Measurements from ENCODE around the gene ADAM17. TPM values are rescaled to one million over a fixed set of nuclear protein-coding genes. Genes with fewer than 3 reads are reported as not detected.
"Not testable (repeated sequence)": the region's sequence is repeated elsewhere in the genome, so short reads cannot be mapped to it uniquely, and the experiment has no call there.

The ADAM17 gene
- total RNA-seq, 2 experiments from 2014 or later: 20.2 to 23.1 TPM

GRCh38 chr2:9524291-9524690 is 31.3 kb downstream of the ADAM17 start:
- DNase-seq (no peak), ATAC-seq (no peak)
- Mint-ChIP-seq H3K27ac (no peak overlapping the region), H3K4me3 (no peak overlapping the region), H3K27me3 (no peaks in the 10 kb centered on the region), H3K9me3 (ENCODE audit: low read depth) (no peaks in the 10 kb centered on the region), H3K36me3 (ENCODE audit: low read depth) (peaks cover 39% of the 10 kb centered on the region), H3K4me1 (peaks cover 5% of the 10 kb centered on the region)
- ChIA-PET POLR2A (no interaction called here), CTCF (no interaction called here)
- intact Hi-C loops (cut with DNase I, micrococcal nuclease): no loop called here

- peaks cover 2% of the 10 kb centered on the region for H3K4me1 Mint-ChIP-seq
- peak; percentile 49 for ATAC-seq
- intact Hi-C loops (cut with DNase I, micrococcal nuclease): no loop called here
- CTCF ChIA-PET: interaction anchor here (0.7 to 1.4 kb wide), 3 partner anchors 86 to 1086 kb away, joined by 3 read pairs; no protein-coding TSS in a partner anchor
- DNase-seq: peak; percentile 12
- POLR2A ChIA-PET: no interaction called here
- H3K9me3 Mint-ChIP-seq (ENCODE audit: low read depth): no peaks in the 10 kb centered on the region
- H3K36me3 Mint-ChIP-seq (ENCODE audit: low read depth): peaks cover 48% of the 10 kb centered on the region
- no peak overlapping the region for H3K4me3 Mint-ChIP-seq
- peak overlapping the region; percentile 70 for H3K27ac Mint-ChIP-seq
- H3K27me3 Mint-ChIP-seq: no peaks in the 10 kb centered on the region
Measured at GRCh38 chr2:9519250-9519649, 36.4 kb downstream of the ADAM17 start.

- H3K4me1 Mint-ChIP-seq: peaks cover 2% of the 10 kb centered on the region
- DNase-seq (no peak), ATAC-seq (no peak)
- intact Hi-C loops (cut with DNase I, micrococcal nuclease): no loop called here
- H3K9me3 Mint-ChIP-seq (ENCODE audit: low read depth): no peaks in the 10 kb centered on the region
- no peak overlapping the region for H3K27ac Mint-ChIP-seq
- no peaks in the 10 kb centered on the region for H3K27me3 Mint-ChIP-seq
- ChIA-PET POLR2A (interaction anchor here (0.7 kb wide), 1 partner anchor 10 kb away, joined by 4 read pairs; no protein-coding TSS in a partner anchor), CTCF (interaction anchor here (0.9 to 1.6 kb wide), 2 partner anchors 24 to 86 kb away, joined by 3 read pairs; no protein-coding TSS in a partner anchor)
- peaks cover 51% of the 10 kb centered on the region for H3K36me3 Mint-ChIP-seq (ENCODE audit: low read depth)
- no peak overlapping the region for H3K4me3 Mint-ChIP-seq
Measured at GRCh38 chr2:9518780-9519179, 36.9 kb downstream of the ADAM17 start.

- ATAC-seq (no peak), DNase-seq (no peak)
- Mint-ChIP-seq H3K9me3 (ENCODE audit: low read depth) (no peaks in the 10 kb centered on the region), H3K4me1 (peaks cover 2% of the 10 kb centered on the region), H3K4me3 (no peak overlapping the region), H3K27me3 (no peaks in the 10 kb centered on the region), H3K27ac (no peak overlapping the region), H3K36me3 (ENCODE audit: low read depth) (peaks cover 51% of the 10 kb centered on the region)
- CTCF ChIA-PET: interaction anchor here (0.6 to 1.6 kb wide), 3 partner anchors 14 to 26 kb away, joined by 3 read pairs; no protein-coding TSS in a partner anchor
- intact Hi-C loops (cut with DNase I, micrococcal nuclease): no loop called here
- POLR2A ChIA-PET: interaction anchor here (0.7 kb wide), 1 partner anchor 11 kb away, joined by 4 read pairs; no protein-coding TSS in a partner anchor
Measured at GRCh38 chr2:9518163-9518562, 37.5 kb downstream of the ADAM17 start.

GRCh38 chr2:9517118-9517782 is 38.4 kb downstream of the ADAM17 start:
- no peak overlapping the region for H3K4me3 Mint-ChIP-seq
- no peaks in the 10 kb centered on the region for H3K9me3 Mint-ChIP-seq (ENCODE audit: low read depth)
- peaks cover 53% of the 10 kb centered on the region for H3K36me3 Mint-ChIP-seq (ENCODE audit: low read depth)
- CTCF ChIA-PET: interaction anchor here (0.6 to 1.6 kb wide), 2 partner anchors 15 to 25 kb away, joined by 3 read pairs; no protein-coding TSS in a partner anchor
- no peaks in the 10 kb centered on the region for H3K27me3 Mint-ChIP-seq
- POLR2A ChIA-PET: no interaction called here
- peaks cover 2% of the 10 kb centered on the region for H3K4me1 Mint-ChIP-seq
- ATAC-seq (no peak), DNase-seq (no peak)
- no peak overlapping the region for H3K27ac Mint-ChIP-seq
- intact Hi-C loops (cut with DNase I, micrococcal nuclease): no loop called here

GRCh38 chr2:9513946-9514345 is 41.7 kb downstream of the ADAM17 start:
- H3K4me1 Mint-ChIP-seq; H3K27me3 Mint-ChIP-seq; ATAC-seq; CTCF ChIA-PET; H3K4me3 Mint-ChIP-seq; intact Hi-C loops (cut with DNase I, micrococcal nuclease); POLR2A ChIA-PET; H3K27ac Mint-ChIP-seq; DNase-seq; H3K9me3 Mint-ChIP-seq (ENCODE audit: low read depth): not testable (repeated sequence)
- peaks cover 41% of the 10 kb centered on the region for H3K36me3 Mint-ChIP-seq (ENCODE audit: low read depth)

GRCh38 chr2:9508931-9509330 is 46.7 kb downstream of the ADAM17 start:
- Mint-ChIP-seq H3K4me1 (no peaks in the 10 kb centered on the region), H3K9me3 (ENCODE audit: low read depth) (no peaks in the 10 kb centered on the region), H3K27ac (no peak overlapping the region), H3K27me3 (no peaks in the 10 kb centered on the region), H3K36me3 (ENCODE audit: low read depth) (peaks cover 33% of the 10 kb centered on the region), H3K4me3 (no peak overlapping the region)
- DNase-seq (no peak), ATAC-seq (no peak)
- POLR2A ChIA-PET: no interaction called here
- CTCF ChIA-PET: interaction anchor here (0.5 kb wide), 1 partner anchor 117 kb away, joined by 3 read pairs; no protein-coding TSS in a partner anchor
- intact Hi-C loops (cut with DNase I, micrococcal nuclease): no loop called here

GRCh38 chr2:9498210-9498609 is 57.4 kb downstream of the ADAM17 start:
- ATAC-seq (no peak), DNase-seq (no peak)
- Mint-ChIP-seq H3K4me1 (peaks cover 32% of the 10 kb centered on the region), H3K27ac (peak overlapping the region; percentile 43), H3K9me3 (ENCODE audit: low read depth) (no peaks in the 10 kb centered on the region), H3K27me3 (no peaks in the 10 kb centered on the region), H3K4me3 (no peak overlapping the region), H3K36me3 (ENCODE audit: low read depth) (peaks cover 43% of the 10 kb centered on the region)
- ChIA-PET CTCF (no interaction called here), POLR2A (no interaction called here)
- intact Hi-C loops (cut with DNase I, micrococcal nuclease): no loop called here

- intact Hi-C loops (cut with DNase I, micrococcal nuclease): no loop called here
- DNase-seq (peak; percentile 35), ATAC-seq (peak; percentile 57)
- Mint-ChIP-seq H3K4me1 (peaks cover 37% of the 10 kb centered on the region), H3K36me3 (ENCODE audit: low read depth) (peaks cover 47% of the 10 kb centered on the region), H3K27ac (peak overlapping the region; percentile 61), H3K4me3 (no peak overlapping the region), H3K27me3 (no peaks in the 10 kb centered on the region), H3K9me3 (ENCODE audit: low read depth) (no peaks in the 10 kb centered on the region)
- CTCF ChIA-PET: no interaction called here
- POLR2A ChIA-PET: interaction anchor here (0.6 kb wide), 1 partner anchor 215 kb away, joined by 4 read pairs; no protein-coding TSS in a partner anchor
Measured at GRCh38 chr2:9497017-9497416, 58.6 kb downstream of the ADAM17 start.

- no peak overlapping the region for H3K4me3 Mint-ChIP-seq
- no peaks in the 10 kb centered on the region for H3K27me3 Mint-ChIP-seq
- no peaks in the 10 kb centered on the region for H3K9me3 Mint-ChIP-seq (ENCODE audit: low read depth)
- peaks cover 40% of the 10 kb centered on the region for H3K4me1 Mint-ChIP-seq
- CTCF ChIA-PET: interaction anchor here (0.6 to 1.4 kb wide), 2 partner anchors 7 to 19 kb away, joined by 3 to 4 read pairs; no protein-coding TSS in a partner anchor
- peaks cover 56% of the 10 kb centered on the region for H3K36me3 Mint-ChIP-seq (ENCODE audit: low read depth)
- ATAC-seq (peak; percentile 51), DNase-seq (no peak)
- POLR2A ChIA-PET: interaction anchor here (0.8 to 1.0 kb wide), 2 partner anchors 59 to 137 kb away, joined by 3 to 5 read pairs; partner anchors contain the start of gene YWHAQ
- intact Hi-C loops (cut with DNase I, micrococcal nuclease): loop anchor here (1.0 to 5.0 kb wide), 3 partner anchors 58 to 218 kb away; no protein-coding TSS in a partner anchor
- H3K27ac Mint-ChIP-seq: peak overlapping the region; percentile 77
Measured at GRCh38 chr2:9494081-9494480, 61.5 kb downstream of the ADAM17 start.

GRCh38 chr2:9493478-9493877 is 62.2 kb downstream of the ADAM17 start:
- peaks cover 62% of the 10 kb centered on the region for H3K36me3 Mint-ChIP-seq (ENCODE audit: low read depth)
- no peaks in the 10 kb centered on the region for H3K9me3 Mint-ChIP-seq (ENCODE audit: low read depth)
- peak overlapping the region; percentile 77 for H3K27ac Mint-ChIP-seq
- DNase-seq (no peak), ATAC-seq (peak; percentile 74)
- peaks cover 46% of the 10 kb centered on the region for H3K4me1 Mint-ChIP-seq
- ChIA-PET CTCF (interaction anchor here (1.4 kb wide), 2 partner anchors 18 to 93 kb away, joined by 4 read pairs; no protein-coding TSS in a partner anchor), POLR2A (interaction anchor here (0.5 to 1.0 kb wide), 3 partner anchors 36 to 137 kb away, joined by 3 to 5 read pairs (median 4); partner anchors contain the start of gene YWHAQ)
- intact Hi-C loops (cut with DNase I, micrococcal nuclease): loop anchor here in 1 of 2 experiments (5.0 kb wide), 2 partner anchors 99 to 219 kb away; no protein-coding TSS in a partner anchor
- no peak overlapping the region for H3K4me3 Mint-ChIP-seq
- H3K27me3 Mint-ChIP-seq: no peaks in the 10 kb centered on the region

Measured in activated CD4-positive, alpha-beta T cell treated with anti-CD3 and anti-CD28 coated beads for 36 hours (primary cell).